GM10847 (cell line): ENCODE results near the gene GALK2.

Source experiments
- POLR2A ChIP-seq: IDR thresholded peaks from 2 replicates; pipeline ENCODE4 v1.6.1; 2011; ENCODE audit not compliant: insufficient read length; ENCODE audit errors: extremely low read depth

The GALK2 gene

DNA sequence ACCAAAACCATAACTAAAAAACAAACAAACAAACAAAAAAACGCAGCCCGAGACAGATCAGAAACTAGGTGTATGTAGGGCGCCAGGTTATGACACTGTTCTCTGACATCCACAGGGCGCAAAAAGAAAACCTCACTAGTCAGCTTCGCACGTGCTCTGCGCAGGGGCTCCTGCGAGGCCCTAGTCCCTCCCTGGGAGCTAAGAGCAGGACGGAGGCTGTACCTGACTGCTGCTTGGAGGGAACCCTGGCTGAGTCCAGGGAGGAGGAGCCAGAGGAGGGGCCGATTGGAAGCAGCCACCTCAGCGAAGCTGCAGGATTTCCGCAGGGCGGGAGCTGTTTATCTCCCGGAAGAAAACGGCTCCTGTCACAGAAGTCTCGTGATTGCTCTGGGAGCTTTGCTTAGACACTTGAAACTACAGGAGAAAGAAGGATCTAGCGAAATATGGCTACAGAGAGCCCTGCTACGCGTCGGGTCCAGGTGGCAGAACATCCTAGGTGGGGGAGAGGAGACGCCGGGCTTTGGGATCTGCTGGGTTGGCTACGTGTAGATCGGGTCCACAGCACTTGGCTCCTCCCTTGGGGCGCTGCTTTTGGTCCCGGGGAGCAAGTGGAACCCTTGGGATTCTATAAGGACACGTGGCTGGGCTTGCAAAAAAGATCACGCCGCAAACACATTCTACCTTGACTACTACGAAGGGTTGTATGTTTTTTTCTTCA lies at the start of gene GALK2:
GALK2 (plus strand) TSS at position 368 of the 718 bp plus-strand sequence; CDS start at position 444, 76 bp downstream.
- TF ChIP-seq POLR2A = peak; percentile 34

GRCh38 chr15:49120832-49121231 lies 49.2 kb upstream of the GALK2 start:
- no peak for TF ChIP-seq POLR2A

- TF ChIP-seq POLR2A = no peak
Observed at GRCh38 chr15:49121901-49122300, 48.1 kb upstream of the GALK2 start.

- TF ChIP-seq POLR2A = no peak
Observed at GRCh38 chr15:49122541-49123062, 47.4 kb upstream of the GALK2 start.

GRCh38 chr15:49124371-49124770 lies 45.7 kb upstream of the GALK2 start:
- TF ChIP-seq POLR2A = no peak

DNA sequence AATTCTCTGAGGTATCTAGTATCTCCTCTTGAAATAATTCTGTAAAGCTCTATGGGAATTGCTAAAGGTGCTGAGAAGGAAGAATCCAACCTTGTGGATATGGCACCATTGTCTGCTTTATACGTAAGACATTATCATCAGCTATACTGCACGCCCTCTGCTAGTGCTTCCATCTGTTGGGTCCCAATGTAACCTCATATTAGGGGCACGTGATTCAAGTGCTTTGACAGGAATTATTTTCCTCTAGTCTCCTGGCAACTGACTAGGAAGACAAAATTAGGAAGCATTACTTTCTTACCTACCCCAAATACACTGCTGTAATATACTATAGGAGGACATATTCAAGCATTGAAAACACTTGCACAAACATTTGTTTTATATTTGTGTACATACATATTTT lies 38.6 kb upstream of the GALK2 start:
- TF ChIP-seq POLR2A = no peak

DNA sequence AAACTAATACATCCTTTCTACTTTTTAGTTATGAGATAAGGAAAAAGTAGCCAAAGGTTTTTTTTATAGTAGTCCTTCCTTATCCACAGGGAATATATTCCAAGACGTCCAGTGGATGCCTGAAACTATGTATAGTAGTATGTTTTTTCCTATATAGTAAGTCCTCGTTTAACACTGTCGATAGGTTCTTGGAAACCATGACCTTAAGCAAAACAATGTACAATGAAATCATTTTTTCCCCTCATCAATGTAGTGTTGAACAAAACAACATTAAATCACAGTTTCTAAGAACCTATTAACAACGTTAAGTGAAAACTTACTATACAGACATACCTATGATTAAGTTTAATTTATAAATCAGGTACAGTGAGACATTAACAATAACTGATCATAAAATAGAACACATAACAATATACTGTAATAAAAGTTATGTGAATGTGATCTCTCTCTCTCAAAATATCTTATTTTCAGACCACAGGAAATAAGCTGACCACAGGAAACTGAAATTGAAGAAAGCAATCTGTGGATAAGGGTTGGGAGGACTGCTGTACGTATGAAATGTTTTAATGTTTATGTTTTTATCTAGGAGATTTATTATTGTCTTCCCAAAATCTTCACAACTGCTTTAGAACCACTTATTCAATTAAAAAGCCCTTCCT lies 35.2 kb upstream of the GALK2 start:
- no peak for TF ChIP-seq POLR2A

GRCh38 chr15:49135342-49135857 lies 34.6 kb upstream of the GALK2 start:
- TF ChIP-seq POLR2A = no peak

GRCh38 chr15:49135911-49136310 lies 34.1 kb upstream of the GALK2 start:
- no peak for TF ChIP-seq POLR2A

DNA sequence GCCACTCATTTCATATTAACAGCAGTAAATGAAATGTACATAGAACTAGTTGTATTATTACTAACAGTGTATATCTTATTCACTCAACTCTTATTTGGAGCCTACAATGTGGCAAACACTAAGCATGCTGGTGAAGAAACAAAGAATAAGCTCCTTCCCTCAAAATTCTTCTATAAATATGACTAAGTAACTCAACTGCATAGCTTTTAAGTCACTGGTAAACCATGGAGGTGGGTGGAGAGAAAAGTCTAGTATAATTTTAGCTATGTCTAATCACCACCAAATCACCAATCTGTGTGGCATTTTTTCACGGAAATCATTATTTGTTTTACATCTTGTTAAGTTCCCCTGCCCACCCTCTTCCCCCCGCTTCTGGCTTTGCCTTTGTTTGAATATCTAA lies 32.2 kb upstream of the GALK2 start:
- TF ChIP-seq POLR2A = no peak

GRCh38 chr15:49145651-49146609 lies 24.1 kb upstream of the GALK2 start:
- no peak for TF ChIP-seq POLR2A

DNA sequence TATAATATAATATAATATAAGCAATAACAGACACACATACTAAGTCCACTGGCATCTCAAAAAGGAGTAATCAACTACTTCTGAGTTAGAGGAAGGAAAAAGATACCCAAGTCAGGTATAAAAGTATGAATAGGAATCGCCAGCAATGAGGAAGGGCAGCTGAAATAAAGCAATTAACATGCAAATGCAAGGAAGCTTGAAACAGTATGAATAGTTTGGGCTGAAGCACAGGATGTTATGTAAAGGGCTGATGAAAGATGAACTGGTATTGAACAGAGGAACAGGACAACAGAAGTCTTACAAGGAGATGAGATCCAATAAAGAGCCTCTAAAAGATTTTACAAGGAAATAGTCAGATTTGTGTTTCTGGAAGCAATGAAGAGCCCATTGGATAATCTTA lies 21.7 kb upstream of the GALK2 start:
- no peak for TF ChIP-seq POLR2A

- no peak for TF ChIP-seq POLR2A
Observed at GRCh38 chr15:49148727-49149126, 21.3 kb upstream of the GALK2 start.

GRCh38 chr15:49151831-49152230 lies 18.2 kb upstream of the GALK2 start:
- no peak for TF ChIP-seq POLR2A
